Measurements from ENCODE around the gene DCAF15.

GRCh38 chr19:13914777-13915176 lies 37.5 kb upstream of the DCAF15 start:
- TF ChIP-seq EZH2 (IDR thresholded peaks at IDR 0.05; ENCODE audit: insufficient read depth, poor library complexity, severe bottlenecking) (no peak), EZH2phosphoT487 (IDR thresholded peaks at IDR 0.05; ENCODE audit: insufficient read depth, low read depth) (no peak)

Measured in GM23248 (cell line).